HEK293 (cell line): ENCODE data around the gene GNG7.

Experiments
- FEZF1 ChIP-seq: fragments of 450-650 bp; formaldehyde crosslinking; IDR thresholded peaks from 2 replicates; pipeline ENCODE4 v1.5.1; 2016; ENCODE audit warnings: missing biosample characterization, missing genetic modification characterization
- PBX3 ChIP-seq: sonication (generic); formaldehyde crosslinking; IDR thresholded peaks from 2 replicates; pipeline ENCODE4 v1.8.1; 2022; ENCODE audit warnings: mild to moderate bottlenecking, moderate library complexity, missing genetic modification reagents
- PRDM1 ChIP-seq: fragments of 450-650 bp; formaldehyde crosslinking; IDR thresholded peaks from 2 replicates; pipeline ENCODE4; 2016; ENCODE audit warnings: missing biosample characterization, missing genetic modification characterization
- PRDM10 ChIP-seq: fragments of 450-650 bp; formaldehyde crosslinking; IDR thresholded peaks from 2 replicates; pipeline ENCODE4 v1.5.1; 2016; ENCODE audit warnings: missing biosample characterization, missing genetic modification characterization
- SETDB1 ChIP-seq: IDR thresholded peaks from one replicate; pipeline ENCODE4 v1.6.1; 2017; ENCODE audit warnings: mild to moderate bottlenecking, low read length, moderate library complexity, mixed read lengths; ENCODE audit not compliant: insufficient read length
- SP7 ChIP-seq: fragments of 450-650 bp; formaldehyde crosslinking; IDR thresholded peaks from 2 replicates; pipeline ENCODE4 v1.5.1; 2016; ENCODE audit warnings: missing biosample characterization, missing genetic modification characterization
- ZBTB1 ChIP-seq: fragments of 450-650 bp; formaldehyde crosslinking; IDR thresholded peaks from 2 replicates; pipeline ENCODE4 v1.5.1; 2016; ENCODE audit warnings: missing biosample characterization, missing genetic modification characterization
- ZBTB48 ChIP-seq: fragments of 450-650 bp; formaldehyde crosslinking; IDR thresholded peaks from 2 replicates; pipeline ENCODE4 v1.5.1; 2016; ENCODE audit warnings: missing biosample characterization, missing genetic modification characterization
- ZEB2 ChIP-seq: fragments of 450-650 bp; formaldehyde crosslinking; IDR thresholded peaks from 2 replicates; pipeline ENCODE4 v1.5.1; 2016; ENCODE audit warnings: missing biosample characterization, missing genetic modification characterization
- ZIC2 ChIP-seq: fragments of 450-650 bp; formaldehyde crosslinking; IDR thresholded peaks from 2 replicates; pipeline ENCODE4 v1.5.1; 2016; ENCODE audit warnings: missing biosample characterization, missing genetic modification characterization
- ZNF146 ChIP-seq: fragments of 450-650 bp; formaldehyde crosslinking; IDR thresholded peaks from 2 replicates; pipeline ENCODE4 v1.5.1; 2016; ENCODE audit warnings: missing biosample characterization, missing genetic modification characterization
- ZNF155 ChIP-seq: fragments of 450-650 bp; formaldehyde crosslinking; IDR thresholded peaks from 2 replicates; pipeline ENCODE4 v1.5.1; 2016; ENCODE audit warnings: missing biosample characterization, missing genetic modification characterization
- ZNF18 ChIP-seq: fragments of 450-650 bp; formaldehyde crosslinking; IDR thresholded peaks from 2 replicates; pipeline ENCODE4 v1.5.1; 2016; ENCODE audit warnings: missing biosample characterization, missing genetic modification characterization
- ZNF24 ChIP-seq: fragments of 450-650 bp; formaldehyde crosslinking; IDR thresholded peaks from 2 replicates; pipeline ENCODE4 v1.5.1; 2016; ENCODE audit warnings: missing biosample characterization, missing genetic modification characterization
- ZNF37A ChIP-seq: fragments of 450-650 bp; IDR thresholded peaks from 2 replicates; pipeline ENCODE4 v1.5.1; 2018; ENCODE audit warnings: missing biosample characterization, missing genetic modification characterization
- ZNF433 ChIP-seq: fragments of 450-650 bp; formaldehyde crosslinking; IDR thresholded peaks from 2 replicates; pipeline ENCODE4 v1.5.1; 2016; ENCODE audit warnings: missing biosample characterization, missing genetic modification characterization, low read depth
- ZNF514 ChIP-seq: fragments of 450-650 bp; formaldehyde crosslinking; IDR thresholded peaks from 2 replicates; pipeline ENCODE4 v1.5.1; 2016; ENCODE audit warnings: missing biosample characterization, missing genetic modification characterization
- ZNF521 ChIP-seq: fragments of 450-650 bp; formaldehyde crosslinking; IDR thresholded peaks from 2 replicates; pipeline ENCODE4 v1.5.1; 2017; ENCODE audit warnings: missing biosample characterization, mild to moderate bottlenecking, missing genetic modification characterization
- ZNF701 ChIP-seq: fragments of 450-650 bp; formaldehyde crosslinking; IDR thresholded peaks from 2 replicates; pipeline ENCODE4 v1.5.1; 2016; ENCODE audit warnings: missing biosample characterization, missing genetic modification characterization
- ZNF830 ChIP-seq: fragments of 450-650 bp; IDR thresholded peaks from 2 replicates; pipeline ENCODE4 v1.5.0; 2018; ENCODE audit warnings: missing biosample characterization, missing genetic modification characterization, low read depth, mild to moderate bottlenecking, moderate library complexity
- TF ChIP-seq, protein P1 (sequence below): fragments of 450-650 bp; formaldehyde crosslinking; IDR thresholded peaks from 2 replicates; pipeline ENCODE4 v1.5.1; 2016; ENCODE audit warnings: missing biosample characterization, missing genetic modification characterization
- TF ChIP-seq, protein P2 (sequence below): fragments of 450-650 bp; formaldehyde crosslinking; conservative IDR thresholded peaks from 2 replicates; pipeline ENCODE4 v1.5.1; 2016; ENCODE audit warnings: low read depth, missing biosample characterization, missing genetic modification characterization
- TF ChIP-seq, protein P3 (sequence below): fragments of 450-650 bp; formaldehyde crosslinking; IDR thresholded peaks from 2 replicates; pipeline ENCODE4 v1.5.1; 2017; ENCODE audit warnings: missing biosample characterization, missing genetic modification characterization

The GNG7 gene

GRCh38 chr19:2462635-2463421 is 239.7 kb downstream of the GNG7 start (continued):
- TF ChIP-seq ZIC2 (tag by site-specific recombination) (no peak), ZNF701 (tag by site-specific recombination) (no peak), ZNF37A (tag by site-specific recombination) (0 out of 2 replicates have a peak, but pooled peaks have one; percentile 43), SP7 (peak; percentile 86), ZNF24 (peak; percentile 86; the same call in 1 of the 2 replicates), ZNF521 (no peak), ZNF18 (tag by site-specific recombination) (no peak), ZNF146 (no peak), ZBTB48 (tag by site-specific recombination) (no peak), ZNF514 (tag by site-specific recombination) (no peak), SETDB1 (no peak), FEZF1 (tag by site-specific recombination) (no peak), PRDM10 (tag by site-specific recombination) (peak; percentile 78), ZEB2 (tag by site-specific recombination) (peak; percentile 97), PRDM1 (tag by site-specific recombination) (no peak), ZNF830 (tag by site-specific recombination) (no peak), PBX3 (CRISPR knock-in tag) (no peak), ZBTB1 (tag by site-specific recombination) (no peak), ZNF155 (tag by site-specific recombination) (no peak), ZNF433 (no peak)
- TF ChIP-seq, protein P1, sequence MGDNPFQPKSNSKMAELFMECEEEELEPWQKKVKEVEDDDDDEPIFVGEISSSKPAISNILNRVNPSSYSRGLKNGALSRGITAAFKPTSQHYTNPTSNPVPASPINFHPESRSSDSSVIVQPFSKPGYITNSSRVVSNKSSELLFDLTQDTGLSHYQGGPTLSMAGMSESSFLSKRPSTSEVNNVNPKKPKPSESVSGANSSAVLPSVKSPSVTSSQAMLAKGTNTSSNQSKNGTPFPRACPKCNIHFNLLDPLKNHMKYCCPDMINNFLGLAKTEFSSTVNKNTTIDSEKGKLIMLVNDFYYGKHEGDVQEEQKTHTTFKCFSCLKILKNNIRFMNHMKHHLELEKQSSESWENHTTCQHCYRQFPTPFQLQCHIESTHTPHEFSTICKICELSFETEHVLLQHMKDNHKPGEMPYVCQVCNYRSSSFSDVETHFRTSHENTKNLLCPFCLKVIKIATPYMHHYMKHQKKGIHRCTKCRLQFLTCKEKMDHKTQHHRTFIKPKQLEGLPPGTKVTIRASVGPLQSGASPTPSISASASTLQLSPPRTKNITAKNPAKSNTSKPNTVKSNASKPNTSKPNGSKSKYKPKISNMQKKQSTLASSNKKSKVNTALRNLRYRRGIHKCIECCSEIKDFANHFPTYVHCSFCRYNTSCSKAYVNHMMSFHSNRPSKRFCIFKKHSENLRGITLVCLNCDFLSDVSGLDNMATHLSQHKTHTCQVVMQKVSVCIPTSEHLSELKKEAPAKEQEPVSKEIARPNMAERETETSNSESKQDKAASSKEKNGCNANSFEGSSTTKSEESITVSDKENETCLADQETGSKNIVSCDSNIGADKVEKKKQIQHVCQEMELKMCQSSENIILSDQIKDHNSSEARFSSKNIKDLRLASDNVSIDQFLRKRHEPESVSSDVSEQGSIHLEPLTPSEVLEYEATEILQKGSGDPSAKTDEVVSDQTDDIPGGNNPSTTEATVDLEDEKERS, result 0 out of 2 replicates have a peak, but pooled peaks have one; percentile 45
- TF ChIP-seq, protein P2, sequence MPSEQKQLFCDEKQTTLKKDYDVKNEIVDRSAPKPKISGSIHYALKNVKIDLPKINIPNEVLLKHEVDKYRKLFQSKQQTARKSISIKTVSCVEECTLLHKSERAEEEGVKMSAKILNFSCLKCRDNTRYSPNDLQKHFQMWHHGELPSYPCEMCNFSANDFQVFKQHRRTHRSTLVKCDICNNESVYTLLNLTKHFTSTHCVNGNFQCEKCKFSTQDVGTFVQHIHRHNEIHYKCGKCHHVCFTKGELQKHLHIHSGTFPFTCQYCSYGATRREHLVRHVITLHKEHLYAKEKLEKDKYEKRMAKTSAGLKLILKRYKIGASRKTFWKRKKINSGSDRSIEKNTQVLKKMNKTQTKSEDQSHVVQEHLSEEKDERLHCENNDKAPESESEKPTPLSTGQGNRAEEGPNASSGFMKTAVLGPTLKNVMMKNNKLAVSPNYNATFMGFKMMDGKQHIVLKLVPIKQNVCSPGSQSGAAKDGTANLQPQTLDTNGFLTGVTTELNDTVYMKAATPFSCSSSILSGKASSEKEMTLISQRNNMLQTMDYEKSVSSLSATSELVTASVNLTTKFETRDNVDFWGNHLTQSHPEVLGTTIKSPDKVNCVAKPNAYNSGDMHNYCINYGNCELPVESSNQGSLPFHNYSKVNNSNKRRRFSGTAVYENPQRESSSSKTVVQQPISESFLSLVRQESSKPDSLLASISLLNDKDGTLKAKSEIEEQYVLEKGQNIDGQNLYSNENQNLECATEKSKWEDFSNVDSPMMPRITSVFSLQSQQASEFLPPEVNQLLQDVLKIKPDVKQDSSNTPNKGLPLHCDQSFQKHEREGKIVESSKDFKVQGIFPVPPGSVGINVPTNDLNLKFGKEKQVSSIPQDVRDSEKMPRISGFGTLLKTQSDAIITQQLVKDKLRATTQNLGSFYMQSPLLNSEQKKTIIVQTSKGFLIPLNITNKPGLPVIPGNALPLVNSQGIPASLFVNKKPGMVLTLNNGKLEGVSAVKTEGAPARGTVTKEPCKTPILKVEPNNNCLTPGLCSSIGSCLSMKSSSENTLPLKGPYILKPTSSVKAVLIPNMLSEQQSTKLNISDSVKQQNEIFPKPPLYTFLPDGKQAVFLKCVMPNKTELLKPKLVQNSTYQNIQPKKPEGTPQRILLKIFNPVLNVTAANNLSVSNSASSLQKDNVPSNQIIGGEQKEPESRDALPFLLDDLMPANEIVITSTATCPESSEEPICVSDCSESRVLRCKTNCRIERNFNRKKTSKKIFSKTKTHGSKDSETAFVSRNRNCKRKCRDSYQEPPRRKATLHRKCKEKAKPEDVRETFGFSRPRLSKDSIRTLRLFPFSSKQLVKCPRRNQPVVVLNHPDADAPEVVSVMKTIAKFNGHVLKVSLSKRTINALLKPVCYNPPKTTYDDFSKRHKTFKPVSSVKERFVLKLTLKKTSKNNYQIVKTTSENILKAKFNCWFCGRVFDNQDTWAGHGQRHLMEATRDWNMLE (tag by site-specific recombination), result peak; percentile 43; the same call in 1 of the 2 replicates
- TF ChIP-seq, protein P3, sequence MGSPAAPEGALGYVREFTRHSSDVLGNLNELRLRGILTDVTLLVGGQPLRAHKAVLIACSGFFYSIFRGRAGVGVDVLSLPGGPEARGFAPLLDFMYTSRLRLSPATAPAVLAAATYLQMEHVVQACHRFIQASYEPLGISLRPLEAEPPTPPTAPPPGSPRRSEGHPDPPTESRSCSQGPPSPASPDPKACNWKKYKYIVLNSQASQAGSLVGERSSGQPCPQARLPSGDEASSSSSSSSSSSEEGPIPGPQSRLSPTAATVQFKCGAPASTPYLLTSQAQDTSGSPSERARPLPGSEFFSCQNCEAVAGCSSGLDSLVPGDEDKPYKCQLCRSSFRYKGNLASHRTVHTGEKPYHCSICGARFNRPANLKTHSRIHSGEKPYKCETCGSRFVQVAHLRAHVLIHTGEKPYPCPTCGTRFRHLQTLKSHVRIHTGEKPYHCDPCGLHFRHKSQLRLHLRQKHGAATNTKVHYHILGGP (tag by site-specific recombination), result no peak
